B cell (primary cell): Measurements from ENCODE around the gene SPART.

ENCODE experiments used
- CTCF ChIP-seq: fragments of 200-600 bp; IDR thresholded peaks from one replicate; pipeline ENCODE4 v1.8.0; 2022; ENCODE audit warnings: antibody characterized with exemption, mild to moderate bottlenecking
- EZH2 ChIP-seq: IDR thresholded peaks from 2 replicates; pipeline ENCODE4 v1.6.1; 2012; ENCODE audit warnings: borderline replicate concordance, low read depth, mild to moderate bottlenecking, moderate library complexity, low read length; ENCODE audit not compliant: insufficient read depth, poor library complexity, severe bottlenecking

DNA sequence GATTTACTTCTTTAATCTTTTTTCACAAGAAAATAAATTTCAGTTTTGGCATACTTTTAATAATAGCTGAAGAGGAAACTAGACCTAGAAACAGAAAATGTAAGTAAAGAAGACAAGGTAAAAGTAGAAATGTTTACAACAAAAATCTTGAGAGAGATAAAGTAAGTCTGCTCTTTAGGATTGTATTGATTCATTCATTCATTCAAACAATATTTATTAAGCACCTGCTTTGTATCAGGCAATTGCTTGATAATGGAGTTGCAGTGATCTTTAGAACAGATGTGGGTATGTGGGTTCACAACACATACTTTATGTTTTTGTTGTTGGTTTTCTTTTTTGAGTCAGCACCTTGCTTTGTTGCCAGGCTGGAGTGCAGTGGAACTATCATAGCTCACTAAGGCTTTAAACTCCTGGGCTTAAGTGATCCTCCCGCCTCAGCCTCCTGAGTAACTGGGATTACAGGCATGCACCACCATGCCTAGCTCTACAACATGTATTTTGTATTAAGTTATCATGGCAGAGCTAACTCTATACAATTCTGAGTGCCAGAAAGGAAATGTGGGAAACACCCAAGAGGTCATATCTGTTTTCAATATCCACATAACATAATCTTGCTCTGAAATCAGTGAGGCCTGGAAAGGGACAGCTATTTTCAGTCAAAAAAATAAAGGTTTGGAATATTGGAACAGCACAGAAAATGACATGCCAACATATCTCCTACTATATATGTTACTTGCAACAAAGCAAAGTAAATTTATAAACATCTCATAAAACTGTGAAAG, 8.8 kb upstream of the SPART start:
- no peak for TF ChIP-seq EZH2
- TF ChIP-seq CTCF: no peak
